GM12875 (cell line): Measurements from ENCODE around the gene UBE2Q1.

Experiments used
- H3K4me3 ChIP-seq: one replicate; pipeline ENCODE4 v1.5.1; 2011; ENCODE audit warnings: low read depth, low read length, control low read depth
- TF ChIP-seq, protein P1 (sequence below): IDR thresholded peaks from 2 replicates; pipeline ENCODE4 v1.5.1; 2011; ENCODE audit warnings: low read depth, mild to moderate bottlenecking, control low read depth, inconsistent platforms, low read length, moderate library complexity, borderline replicate concordance; ENCODE audit not compliant: insufficient read depth

The UBE2Q1 gene

DNA sequence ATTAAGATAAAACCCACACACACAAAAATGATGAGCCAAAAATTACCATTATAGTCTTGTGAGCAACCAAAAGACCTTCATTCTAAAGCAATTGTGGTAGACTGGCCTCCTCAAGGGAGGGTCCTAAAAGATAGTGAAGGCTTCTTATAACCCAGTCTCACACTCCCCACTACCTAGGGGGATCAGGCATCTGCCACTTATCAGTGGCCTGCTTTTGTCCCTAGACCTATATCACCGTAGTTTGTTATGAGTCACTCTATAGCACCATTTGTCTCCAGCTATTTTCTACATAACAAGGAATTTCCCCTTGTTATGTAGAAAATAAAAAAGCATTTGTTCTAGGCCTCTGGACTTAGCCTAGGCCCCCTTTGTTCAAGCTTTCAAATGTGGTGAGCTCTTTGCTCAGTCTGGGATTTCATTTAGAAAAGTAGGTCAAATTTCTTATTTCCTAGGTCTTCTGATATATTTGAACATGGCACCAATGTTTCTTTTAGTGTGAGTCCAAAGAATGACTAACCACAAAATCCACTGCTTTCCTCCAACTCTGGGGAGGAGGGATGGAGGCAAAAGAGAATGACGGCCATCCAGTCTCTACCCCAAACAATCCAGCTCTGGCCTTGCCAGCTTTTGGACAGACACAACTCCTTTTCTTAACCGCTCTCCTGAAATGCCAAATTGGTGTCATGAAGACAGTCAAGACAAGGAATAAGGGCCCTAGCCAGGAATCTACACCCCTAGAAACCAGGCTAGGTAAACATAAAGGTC lies 40.6 kb upstream of the UBE2Q1 start:
- TF ChIP-seq, protein P1, sequence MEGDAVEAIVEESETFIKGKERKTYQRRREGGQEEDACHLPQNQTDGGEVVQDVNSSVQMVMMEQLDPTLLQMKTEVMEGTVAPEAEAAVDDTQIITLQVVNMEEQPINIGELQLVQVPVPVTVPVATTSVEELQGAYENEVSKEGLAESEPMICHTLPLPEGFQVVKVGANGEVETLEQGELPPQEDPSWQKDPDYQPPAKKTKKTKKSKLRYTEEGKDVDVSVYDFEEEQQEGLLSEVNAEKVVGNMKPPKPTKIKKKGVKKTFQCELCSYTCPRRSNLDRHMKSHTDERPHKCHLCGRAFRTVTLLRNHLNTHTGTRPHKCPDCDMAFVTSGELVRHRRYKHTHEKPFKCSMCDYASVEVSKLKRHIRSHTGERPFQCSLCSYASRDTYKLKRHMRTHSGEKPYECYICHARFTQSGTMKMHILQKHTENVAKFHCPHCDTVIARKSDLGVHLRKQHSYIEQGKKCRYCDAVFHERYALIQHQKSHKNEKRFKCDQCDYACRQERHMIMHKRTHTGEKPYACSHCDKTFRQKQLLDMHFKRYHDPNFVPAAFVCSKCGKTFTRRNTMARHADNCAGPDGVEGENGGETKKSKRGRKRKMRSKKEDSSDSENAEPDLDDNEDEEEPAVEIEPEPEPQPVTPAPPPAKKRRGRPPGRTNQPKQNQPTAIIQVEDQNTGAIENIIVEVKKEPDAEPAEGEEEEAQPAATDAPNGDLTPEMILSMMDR, result no peak
- no peak overlapping the region for H3K4me3 ChIP-seq

DNA sequence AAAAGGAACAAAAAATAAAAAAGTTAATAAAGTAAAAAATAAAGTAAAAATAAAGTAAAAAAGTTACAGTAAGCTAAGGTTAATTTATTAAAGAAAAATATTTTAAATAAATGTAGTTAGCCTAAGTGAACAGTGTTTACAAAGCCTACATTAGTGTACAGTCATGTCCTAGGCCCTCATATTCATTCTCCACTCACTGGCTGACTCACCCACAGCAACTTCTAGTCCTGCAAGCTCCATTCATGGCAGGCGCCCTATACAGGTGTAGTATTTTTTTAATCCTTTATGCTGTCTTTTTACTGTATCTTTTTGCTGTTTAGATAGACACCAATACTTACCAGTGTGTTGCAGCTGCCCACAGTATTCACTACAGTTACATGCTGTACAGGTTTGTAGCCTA lies 37.2 kb upstream of the UBE2Q1 start:
- no peak overlapping the region for H3K4me3 ChIP-seq
- TF ChIP-seq, protein P1, result no peak

DNA sequence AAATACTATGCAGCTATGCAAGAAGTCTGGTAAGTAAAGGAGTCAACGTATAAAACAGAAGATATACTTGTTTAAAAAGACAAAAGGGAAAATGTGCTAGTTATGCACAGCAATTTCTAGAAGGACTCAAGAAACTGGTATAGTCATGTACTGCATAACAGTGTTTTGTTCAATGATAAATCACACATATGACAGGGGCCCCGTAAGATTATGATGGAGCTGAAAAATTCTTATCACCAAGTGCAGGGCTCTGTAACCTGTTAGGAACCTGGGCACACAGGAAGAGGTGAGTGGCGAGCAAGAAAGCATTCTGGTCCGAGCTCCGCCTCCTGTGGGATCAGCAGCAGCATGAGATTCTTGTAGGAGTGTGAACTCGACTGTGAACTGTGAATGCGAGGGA lies 36.3 kb upstream of the UBE2Q1 start:
- TF ChIP-seq, protein P1, result no peak
- no peak overlapping the region for H3K4me3 ChIP-seq

DNA sequence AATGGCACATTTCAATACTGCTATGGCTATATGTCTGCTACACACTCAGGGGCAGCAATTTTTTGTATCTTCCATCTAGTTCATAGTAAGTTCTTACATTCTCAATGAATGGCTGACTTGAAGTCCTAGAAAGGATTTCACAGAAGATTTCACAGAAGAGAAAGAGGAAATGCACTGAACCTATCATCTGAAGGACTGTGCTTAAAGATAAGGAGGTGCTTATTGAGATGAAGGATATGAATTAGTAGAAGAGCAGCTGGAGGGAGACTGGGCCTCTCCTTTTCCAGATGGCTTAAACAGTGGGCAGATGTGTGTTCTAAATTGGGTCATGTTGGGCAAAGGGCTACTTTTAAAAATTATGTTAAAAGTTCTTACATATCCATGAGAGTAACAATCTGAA lies 34.9 kb upstream of the UBE2Q1 start:
- TF ChIP-seq, protein P1, result no peak
- H3K4me3 ChIP-seq, result no peak overlapping the region

DNA sequence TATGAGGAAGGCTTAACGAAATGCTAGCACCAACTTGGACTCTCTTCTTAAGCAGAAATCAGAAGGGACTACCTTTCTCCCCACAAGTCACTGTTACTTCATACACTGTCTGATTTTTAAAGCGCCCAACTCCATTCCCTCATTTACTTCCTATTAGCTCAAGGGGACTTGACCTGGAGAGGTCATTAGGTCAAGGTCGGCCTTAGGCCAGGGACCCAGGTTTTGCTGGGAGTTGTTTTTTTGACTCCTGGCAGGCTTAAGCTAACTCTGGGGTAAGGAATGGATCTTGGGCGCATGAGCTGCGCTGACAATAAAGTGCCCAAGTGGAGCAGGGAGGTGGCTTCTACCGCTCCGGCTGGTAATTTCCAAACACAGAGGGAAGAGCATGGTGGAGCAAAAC lies 32.7 kb upstream of the UBE2Q1 start:
- H3K4me3 ChIP-seq, result no peak overlapping the region
- TF ChIP-seq, protein P1, result no peak

DNA sequence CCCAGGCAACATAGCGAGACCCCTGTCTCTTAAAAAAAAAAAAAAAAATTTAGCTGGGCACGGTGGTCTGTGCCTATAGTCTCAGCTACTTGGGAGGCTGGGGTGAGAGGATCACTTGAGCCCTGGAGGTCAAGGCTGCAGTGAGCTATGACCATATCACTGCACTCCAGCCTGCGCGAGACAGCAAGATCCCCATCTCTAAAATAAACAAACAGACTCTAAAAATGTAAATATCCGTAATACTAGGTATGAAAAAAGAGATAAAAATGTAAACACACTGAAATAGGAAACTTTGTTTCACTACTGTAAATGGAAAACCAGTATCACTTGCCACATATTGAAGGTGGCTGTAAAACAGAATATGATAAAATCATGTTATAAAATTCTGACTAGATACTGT lies 32.3 kb upstream of the UBE2Q1 start:
- no peak overlapping the region for H3K4me3 ChIP-seq
- TF ChIP-seq, protein P1, result no peak

DNA sequence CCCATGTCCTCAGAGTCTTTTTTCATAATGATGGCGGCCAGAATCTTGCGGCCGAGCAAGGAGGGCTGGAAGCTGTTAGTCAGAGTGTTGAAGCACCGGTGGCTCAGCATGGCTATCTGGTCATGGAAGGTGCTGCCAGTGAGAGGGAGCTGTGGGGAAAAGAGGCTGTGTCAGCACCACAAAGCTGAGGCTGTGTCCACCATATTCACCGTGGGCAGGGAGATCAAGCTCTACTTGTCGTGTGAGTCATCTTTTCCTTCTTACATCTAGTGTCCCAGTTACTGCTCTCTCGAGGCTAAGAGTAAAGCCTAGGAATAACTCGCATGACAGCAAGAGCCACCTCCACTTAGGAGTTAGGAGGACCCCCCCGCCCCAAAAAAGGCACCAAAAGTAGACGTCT lies 31.3 kb upstream of the UBE2Q1 start:
- H3K4me3 ChIP-seq, result no peak overlapping the region
- TF ChIP-seq, protein P1, result no peak
